Activated gamma-delta T cell (primary cell): ENCODE measurements around the gene CCDC34.

ENCODE experiments used
- DNase-seq: peaks from one replicate; lab custom pipeline; 2025; lab: John Stamatoyannopoulos, UW

Gene CCDC34

DNA sequence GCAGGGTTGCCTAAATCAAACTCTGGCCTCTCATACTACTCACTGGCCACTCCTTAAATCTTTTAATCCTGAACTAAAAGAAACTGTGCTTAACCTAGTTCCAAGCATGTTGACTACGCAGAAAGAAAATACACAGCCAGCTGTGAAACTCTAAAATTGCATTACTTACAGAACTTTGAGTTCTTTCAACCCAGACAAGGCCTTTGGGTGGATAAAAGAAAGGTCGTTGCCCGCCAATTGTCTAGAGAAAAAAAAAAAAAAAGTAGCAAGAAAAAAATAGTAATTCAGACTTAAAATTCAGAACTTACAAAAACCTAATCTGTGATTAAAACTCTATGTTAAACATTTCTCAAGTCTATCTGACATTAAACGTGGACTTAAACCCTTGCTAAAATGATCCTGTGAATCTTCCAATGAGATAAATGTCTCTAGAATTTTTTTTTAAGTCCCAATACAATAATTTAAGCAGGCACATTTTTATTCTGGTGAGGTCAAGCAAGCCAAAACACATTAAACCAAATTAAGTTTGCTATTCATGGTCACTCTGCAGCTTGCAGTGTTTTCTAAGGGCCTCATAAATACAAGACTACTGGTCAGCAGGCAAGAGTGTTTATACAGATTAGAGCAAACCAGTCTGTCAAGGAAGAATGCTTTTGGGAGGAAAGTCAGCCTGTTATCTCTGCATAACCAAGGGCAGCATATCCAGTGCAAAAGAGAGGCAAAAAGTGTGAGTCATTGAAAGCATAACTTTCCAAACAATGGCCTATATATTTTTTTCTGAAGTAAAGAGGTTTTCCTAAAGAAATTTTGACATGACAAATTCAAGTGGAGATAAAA, 29.5 kb upstream of the CCDC34 start:
- no peak for DNase-seq

DNA sequence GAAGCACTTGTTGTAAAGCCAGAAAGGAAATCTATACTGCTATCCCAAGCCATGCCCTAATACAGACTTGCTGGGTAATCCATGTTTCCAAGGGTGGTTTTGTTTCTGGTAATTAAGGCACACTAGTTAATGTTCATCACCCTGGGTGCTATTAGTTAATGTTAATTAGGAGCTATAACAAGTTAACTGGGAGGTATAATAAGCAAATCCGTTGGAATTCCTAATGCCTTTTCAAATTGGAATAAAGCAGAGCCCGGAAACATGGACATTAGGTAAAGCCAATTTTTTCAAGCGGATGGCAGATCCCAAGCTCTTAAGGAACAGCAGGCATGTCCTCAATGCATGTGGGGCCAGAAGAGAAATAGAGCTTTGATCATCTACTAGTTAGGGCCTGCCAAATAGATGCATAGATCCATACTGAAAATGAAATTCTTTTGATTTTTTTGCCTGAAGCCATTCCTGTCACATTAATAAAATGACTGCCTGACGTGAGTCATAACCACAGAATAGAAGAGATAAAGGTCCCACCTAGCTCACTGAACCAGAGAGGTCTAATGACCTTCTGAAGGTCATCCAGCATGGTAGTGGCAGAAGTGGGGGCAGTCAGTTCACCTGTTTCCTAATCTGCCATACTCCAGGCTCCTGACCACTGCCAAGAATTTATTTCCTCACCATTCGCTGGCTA, 28.5 kb upstream of the CCDC34 start:
- DNase-seq = no peak

DNA sequence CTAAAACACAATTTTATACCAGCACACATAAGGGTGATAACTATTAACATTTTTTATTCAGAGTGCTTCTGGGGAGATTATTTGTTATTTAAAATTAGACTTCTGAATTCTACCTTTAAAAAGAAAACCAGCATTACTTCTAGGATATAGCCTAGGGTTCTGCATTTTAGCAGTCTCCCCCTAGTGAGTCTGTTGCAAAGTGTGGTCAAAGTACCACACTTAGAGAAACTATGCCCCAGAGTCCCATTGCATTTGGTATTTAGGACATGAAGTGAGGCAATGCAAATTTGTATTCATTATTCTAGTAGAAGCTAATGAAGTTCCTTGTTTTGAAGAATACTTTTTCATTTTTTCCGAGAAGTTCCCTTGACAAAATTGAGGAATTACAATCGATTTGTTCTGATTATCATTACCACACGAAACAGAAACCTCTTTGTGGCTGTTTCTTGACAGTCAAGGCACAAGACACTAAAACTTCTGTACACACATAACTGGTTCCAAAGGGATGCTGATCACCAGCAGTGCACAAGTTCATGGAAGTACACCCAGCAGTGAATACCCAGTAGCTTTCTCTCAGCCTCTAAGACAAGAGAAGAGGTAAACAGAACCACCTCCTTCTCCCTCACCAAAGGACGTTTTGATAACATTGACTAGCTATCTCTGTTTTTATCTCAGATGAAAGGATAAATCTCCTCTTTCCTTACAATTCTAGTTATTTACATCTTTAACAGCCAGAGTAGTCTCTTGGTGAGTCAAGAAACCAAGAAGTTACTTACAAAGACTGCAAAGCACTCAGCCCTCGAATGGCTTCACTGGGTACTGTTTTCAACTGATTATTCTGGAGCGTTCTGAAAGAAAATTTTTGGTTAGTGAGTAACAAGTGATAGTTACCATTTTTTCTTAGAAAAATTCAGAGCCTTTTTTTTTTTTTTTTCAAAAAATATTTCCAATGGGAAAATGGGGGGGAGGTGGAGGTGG, 27.6 kb upstream of the CCDC34 start:
- DNase-seq = no peak

DNA sequence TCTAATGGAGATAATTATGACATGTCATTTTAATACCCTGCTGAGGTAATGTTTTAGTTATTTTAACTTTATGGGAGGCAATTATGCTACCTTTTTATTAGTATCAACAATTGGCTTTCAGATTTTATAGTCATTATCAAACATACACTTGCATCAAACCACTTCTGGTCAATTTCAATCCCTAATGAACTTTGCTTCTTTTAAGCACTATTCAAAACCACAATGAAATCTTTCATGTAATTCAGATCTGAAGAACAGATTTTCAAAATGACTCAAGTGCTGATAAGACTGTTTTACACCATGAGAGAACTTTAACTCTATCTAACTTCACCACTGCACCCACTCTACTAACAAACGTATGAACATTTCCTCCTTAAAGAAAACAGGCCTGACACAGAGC, 25.9 kb upstream of the CCDC34 start:
- no peak for DNase-seq

DNA sequence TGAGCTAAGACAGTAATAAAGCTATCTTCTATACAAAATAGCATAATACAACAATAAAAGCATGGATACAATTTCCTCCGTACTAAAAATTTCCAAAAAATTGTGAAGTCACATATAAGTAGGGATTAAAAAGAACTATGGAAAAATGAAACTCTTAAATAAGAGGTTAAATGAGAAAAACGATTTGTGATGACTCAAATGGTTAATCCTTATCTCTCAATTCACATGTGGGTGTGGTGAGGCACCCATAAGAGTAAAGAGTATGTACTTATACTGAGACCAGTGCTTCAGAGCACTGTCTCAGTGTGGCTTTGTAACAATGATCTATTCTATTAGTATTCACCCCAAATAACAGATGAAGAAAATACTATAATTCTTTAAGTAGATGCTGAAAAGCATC, 25.0 kb upstream of the CCDC34 start:
- DNase-seq = no peak

DNA sequence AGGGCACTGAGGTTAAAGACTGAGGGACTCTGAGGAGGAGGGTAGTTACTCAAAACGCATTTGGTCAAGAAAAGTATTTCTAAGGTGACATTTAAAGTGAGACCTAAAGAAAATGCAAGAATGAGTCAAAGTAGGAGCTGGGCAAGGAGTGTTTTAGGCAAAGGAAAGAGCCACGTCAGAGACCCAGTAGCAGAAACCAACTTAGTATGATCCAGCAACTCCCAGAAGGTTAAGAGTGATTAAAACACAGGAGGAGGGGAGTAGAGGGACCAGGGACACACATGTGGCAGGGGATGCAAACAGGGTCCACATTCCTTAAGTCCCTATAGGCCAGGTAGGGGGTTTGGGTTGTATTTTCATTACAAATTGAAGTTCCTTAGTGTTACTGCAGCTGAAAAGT, 24.3 kb upstream of the CCDC34 start:
- no peak for DNase-seq

DNA sequence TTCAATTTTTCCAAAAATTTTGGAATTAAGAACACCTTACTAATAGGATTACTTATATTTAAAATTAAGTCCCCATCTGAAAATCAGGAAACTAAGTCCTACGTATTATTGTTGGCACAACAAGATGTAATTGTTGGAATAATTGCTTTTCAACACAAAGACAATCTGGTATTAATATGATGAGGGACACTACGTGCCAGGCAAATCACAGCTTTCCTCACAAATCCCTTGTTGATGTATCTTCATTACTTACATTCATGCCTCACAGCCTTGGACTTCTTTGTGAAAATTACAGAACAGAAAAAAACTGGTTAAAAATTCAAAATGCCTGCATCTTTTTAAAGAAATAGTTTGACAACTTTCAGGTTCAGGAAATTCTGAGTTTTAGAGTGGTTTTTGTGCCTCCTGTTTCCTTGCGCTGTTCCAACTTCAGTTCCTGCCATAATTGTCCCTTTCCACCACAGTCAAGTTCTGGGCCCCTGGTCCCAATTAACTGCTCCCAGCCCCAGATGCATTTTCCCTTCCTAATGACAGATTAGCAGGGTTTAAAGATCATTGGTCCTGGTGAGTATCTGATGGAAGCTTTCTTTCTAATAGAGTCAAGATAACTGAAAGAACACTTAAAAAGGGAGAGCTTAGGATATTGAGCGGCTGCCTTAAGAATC, 23.3 kb upstream of the CCDC34 start:
- no peak for DNase-seq

DNA sequence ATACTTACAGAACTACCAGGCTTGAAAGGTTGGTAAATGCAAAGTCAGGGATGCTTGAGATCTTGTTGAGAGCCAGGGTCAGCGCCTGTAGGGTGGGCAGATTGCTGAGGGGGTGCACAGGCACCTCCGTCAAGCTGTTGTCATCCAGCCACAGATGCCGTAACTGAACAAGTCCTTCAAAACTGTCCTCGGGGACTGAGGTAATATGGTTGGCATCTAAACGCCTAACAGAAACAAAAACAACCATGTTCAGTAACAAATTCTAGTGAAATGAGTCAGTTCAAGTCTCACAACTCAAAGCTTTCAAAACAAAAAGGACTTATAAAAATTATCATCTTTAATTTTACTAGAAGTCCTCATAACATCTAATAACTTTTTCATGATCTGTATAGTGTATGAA, 22.2 kb upstream of the CCDC34 start:
- no peak for DNase-seq

DNA sequence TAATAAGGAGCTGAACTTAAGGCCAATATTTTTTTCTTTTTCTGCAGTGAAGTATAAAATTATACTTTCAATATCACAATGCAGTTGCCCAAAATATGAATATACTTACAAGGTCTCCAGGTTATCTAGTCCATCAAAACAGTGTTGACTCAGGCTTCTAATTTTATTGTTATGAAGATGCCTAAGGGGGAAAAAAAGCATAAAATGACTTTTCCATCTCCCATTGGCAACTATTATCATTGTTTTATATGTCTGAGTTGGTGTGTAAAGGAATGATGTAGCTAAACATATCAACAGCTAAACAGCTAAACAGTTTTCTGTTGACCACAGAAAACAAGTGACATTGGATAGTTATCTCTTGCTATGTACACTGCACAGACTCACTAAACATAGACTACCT, 21.2 kb upstream of the CCDC34 start:
- no peak for DNase-seq

DNA sequence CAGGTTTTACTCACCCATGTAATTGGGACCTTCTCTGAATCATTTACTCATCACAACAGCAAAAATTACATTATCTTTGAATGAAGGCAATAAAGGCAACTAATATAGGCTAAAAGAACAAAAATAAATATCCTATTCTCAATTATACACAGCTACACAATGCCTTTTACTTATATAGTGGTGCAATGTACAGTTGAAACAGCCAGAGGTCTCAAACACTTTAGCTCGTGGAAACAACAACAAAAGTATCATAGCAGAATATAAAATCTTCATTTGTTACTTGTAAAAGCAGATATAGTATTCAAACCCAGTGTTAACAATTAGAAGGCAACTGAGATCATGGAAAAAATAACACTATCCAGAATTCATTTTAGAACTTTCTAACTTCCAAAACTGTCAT, 20.6 kb upstream of the CCDC34 start:
- DNase-seq = no peak

DNA sequence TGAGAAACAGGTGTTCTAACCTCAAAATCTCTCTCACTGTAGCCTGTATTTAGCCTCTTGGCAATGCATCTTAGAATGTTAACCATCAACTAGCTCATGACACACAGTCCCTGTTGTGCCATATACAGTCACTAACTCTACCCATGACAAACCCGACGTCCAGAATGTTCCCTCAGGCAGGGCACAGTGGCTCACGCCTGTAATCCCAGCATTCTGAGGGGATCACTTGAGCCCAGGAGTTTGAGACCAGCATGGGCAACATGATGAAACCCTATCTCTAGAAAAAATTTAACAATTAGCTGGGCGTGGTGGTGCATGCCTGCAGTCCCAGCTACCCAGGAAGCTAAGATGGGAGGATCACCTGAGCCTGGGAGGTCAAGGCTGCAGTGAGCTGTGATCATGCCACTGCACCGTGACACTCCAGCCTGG, 18.2 kb upstream of the CCDC34 start:
- no peak for DNase-seq

DNA sequence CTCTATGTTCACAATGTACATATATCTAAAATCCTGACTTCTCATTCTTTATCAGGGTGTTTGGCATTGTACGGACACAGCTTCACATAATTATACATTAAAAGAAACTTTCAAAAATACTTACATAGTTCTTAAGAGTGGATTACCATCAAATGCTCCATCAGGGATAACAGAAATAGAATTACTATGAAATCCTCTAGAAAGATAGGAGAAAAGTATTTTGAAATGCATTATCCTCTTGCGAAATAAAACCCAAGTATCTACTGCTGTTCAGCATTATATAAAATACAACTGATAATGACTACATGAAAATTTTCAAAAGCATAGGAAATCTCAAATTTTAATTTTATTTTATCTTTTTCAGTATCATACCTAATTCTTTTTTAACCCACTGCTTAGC, 17.8 kb upstream of the CCDC34 start:
- DNase-seq = no peak

DNA sequence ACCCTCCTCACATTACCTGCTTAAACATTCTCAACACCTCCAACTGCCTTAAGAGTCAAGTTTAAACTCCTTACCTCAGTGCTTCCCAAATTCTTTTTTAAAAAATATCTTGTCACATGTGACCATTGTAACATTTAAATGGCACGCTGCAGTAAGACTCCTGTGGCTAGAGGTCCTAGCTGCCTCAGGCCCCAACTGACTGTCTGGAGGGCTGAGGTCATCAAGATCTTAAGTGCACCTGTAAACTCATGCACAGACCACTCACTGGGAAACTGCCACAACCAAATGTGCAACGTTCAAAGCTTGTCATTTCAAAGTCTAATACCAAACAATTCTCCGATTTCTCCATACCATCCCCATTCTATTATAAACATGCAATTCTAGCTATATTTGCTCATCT, 16.4 kb upstream of the CCDC34 start:
- no peak for DNase-seq

DNA sequence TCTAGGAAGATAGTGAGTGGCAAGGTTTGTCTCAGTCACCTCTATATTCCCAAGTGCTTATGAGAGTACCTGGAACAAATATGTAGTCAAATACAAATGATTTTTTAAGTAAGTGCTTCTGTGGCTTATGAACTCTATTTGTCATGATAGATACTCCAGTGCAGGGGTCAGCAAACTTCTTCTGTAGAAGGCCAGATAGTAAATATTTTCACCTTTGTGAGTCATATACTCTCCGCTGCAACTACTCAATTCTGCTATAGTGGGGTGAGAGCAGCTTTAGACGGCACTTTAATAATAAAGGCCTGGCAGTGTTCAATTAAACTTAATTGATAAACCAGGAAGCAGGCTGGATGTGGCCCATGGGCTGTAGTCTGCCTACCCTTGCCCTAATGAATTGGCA, 12.4 kb upstream of the CCDC34 start:
- no peak for DNase-seq

DNA sequence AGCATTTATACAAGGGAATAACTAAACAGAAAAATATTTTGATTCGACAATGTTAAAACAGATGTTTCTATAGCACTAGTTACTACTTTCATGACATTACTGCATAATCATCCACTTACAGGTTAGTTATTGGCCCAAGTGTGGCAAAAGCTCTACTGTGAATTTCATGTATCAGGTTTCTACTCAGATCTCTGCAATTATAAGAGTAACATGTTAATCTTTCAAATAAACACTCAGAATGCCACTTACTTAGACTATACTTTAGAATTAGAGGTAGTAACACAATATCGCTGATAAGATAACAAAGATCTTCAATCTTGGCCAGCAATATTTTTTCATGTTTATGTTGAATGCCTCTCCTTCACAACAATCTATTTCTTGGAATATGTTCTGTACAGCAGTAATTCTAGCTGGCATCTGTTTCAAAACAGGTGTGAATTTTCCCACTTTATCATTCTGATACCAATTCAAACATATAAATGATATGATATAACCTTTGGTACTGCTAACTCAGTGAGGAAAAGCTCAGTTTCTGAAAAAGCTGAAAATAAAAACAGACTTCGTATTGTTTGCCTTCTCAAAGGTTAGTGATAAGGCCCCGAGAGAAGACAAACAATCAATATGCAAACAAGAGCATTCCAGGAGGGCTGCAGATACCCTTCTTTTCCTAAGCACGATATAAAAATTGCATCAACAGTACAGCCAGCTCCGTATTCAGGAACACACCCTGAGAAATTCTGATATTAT, 11.0 kb upstream of the CCDC34 start:
- DNase-seq = no peak

DNA sequence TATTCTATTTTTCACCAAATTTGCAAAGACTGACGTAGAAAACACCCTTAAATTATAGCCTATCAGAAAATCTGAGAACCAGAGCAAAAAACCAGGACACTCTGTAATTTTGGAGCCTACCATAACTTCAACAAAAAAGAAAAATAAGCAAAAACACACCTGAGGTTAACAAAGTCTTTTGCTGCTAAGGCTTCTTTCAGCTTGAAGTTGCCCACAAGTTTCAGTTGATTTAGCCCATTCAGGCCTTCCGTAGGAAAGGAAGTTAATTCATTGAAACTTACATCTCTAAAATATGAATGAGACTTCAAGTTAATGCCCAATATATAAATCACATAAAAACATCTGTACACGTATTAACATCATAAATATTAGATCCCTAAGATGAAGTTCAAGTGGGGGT, 10.4 kb upstream of the CCDC34 start:
- DNase-seq = no peak

DNA sequence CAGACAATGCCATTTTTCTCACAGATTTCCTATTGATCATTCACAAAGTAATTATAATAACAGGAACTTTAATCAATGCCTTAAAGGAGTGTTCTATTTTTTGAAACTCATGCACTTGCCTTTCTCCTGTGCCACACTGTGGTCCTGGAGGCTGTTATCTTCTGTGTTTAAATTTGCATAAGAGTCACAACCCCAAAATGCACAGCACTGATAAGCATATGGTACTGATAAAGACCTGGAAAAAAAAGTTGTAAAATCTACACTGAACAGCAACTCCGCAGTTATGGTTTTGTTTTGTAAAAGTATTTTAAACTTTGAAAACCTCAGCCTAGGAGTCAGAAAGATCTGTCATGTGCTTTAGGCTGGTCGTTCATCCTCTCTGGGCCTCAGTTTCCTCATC, 9.1 kb upstream of the CCDC34 start:
- no peak for DNase-seq

DNA sequence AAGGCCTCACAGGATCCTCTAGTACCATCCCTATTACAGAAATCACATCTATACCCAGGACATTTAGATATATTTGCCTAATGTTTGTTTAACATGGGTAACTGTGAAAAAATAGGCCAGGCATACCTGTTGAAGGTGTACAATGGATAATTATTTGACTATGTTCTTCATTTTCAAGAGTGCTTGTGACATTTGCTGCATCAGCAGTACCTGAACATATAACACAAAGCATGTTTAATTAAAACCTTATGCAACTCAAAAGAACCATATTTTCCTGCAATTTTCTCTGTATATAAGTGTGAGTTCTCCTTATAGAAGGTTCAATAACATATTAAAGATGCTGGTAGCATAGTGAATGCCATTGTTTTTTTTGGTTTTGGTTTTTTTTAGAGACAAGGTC, 8.5 kb upstream of the CCDC34 start:
- no peak for DNase-seq

DNA sequence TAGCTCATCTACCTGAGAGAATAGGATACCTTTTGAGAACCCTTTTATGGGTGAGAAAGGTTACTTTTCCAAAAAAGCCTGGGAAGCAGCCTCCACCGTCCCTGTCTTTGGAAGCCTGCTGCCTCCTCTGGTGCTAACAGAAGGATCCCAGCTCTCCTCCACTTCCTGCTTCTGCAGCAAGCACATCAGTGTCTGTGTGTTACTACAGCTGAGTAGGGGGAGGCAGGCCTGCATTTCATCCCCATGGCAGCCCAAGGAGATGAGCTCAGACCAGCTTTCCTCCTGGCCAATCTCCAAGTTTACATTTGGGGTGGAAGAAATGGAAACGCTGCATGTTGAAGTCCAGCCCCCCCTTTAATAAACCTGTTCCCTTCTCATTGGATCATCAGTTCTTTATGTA, 7.4 kb upstream of the CCDC34 start:
- DNase-seq = no peak

DNA sequence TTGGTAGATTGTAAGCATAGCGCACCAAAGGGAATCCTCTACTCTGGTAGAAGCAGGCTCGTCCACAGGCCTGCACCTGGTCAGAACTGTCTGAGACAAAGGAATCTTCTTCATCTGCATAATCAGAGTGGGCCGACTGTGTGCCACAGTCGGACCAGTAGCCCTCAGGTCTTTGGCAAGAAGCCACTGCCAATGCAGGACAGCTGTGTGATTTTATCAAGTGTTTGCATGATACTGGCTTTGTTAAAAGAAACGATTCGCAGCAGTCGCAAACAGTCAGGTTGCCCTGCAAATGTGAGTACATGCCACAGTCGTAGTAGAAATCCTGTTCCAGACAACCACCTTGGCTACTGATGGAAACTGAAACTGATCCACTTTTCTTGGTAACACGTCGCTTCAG, 4.9 kb upstream of the CCDC34 start:
- DNase-seq = no peak

DNA sequence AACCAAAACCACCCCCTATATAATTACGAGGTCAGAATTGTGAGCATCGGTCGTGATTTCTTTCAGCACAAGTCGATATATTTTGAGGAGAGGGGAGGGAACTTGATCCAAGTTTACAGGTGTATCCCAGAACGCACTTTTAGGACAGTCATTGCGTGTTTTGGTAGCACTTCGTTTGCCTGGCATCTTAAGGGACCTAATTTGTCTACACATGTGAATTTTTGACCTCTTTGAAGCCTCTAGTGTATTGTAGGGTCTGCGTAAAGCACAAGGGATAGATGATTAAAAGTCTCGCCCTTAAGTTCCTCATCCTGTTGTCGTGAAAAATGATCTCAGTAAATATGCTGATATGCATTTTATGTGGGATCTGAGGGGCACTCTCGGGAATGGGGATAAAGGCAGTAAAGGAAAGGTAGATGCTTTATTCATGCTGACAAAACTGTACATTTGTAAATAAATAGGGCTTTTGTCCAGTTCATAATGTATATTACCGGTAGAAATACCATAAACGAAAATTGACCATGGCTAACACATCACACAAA, 632 bp upstream of the CCDC34 start:
- DNase-seq = no peak
